IMR-90 (cell line): ENCODE results near the gene SYT6. TPM values are rescaled to one million over a fixed set of nuclear protein-coding genes. Genes with fewer than 3 reads are reported as not detected.

Experiments
- ATAC-seq: fragments of 200-7000 bp; cut with Tn5 transposase; 2 replicates; pipeline ENCODE4 v1.9.1; 2020; ENCODE audit warnings: low read depth, mild to moderate bottlenecking, moderate library complexity
- BruUV-seq: library from RNA; stranded (reverse); fragments of 400-500 nt; replicated peaks from 2 replicates; lab custom pipeline; 2021; lab: Mats Ljungman, UMichigan
- CTCF ChIA-PET: fragments of 300-600 bp; formaldehyde crosslinking; extraction: SDS; loops from one replicate; lab custom pipeline; 2021; ENCODE audit warnings: antibody characterized with exemption; lab: Yijun Ruan, JAX
- POLR2A ChIA-PET: fragments of 300-600 bp; sonication (Branson Sonifier 250); formaldehyde crosslinking; loops from one replicate; lab custom pipeline; 2022; ENCODE audit warnings: antibody characterized with exemption; ENCODE audit not compliant: unreplicated experiment; lab: Charles Lee
- DNase-seq: peaks from one replicate; pipeline ENCODE4 v3.0.0; 2013
- H2AFZ ChIP-seq: replicated peaks from 2 replicates; pipeline ENCODE3; 2013; ENCODE audit warnings: low read length, mild to moderate bottlenecking; ENCODE audit not compliant: poor library complexity
- H2AK5ac ChIP-seq: 2 replicates; pipeline ENCODE4 v1.6.1; 2013; ENCODE audit warnings: low read depth, low read length, inconsistent platforms
- H2AK9ac ChIP-seq: replicated peaks from 2 replicates; pipeline ENCODE3; 2013; ENCODE audit warnings: mild to moderate bottlenecking, low read depth, low read length, moderate library complexity; ENCODE audit not compliant: poor library complexity
- H2BK120ac ChIP-seq: 2 replicates; pipeline ENCODE4 v1.6.1; 2013; ENCODE audit warnings: low read depth, low read length, inconsistent platforms
- H2BK15ac ChIP-seq: 3 replicates; pipeline ENCODE4 v1.6.1; 2013; ENCODE audit warnings: low read depth, low read length, inconsistent platforms
- H2BK20ac ChIP-seq: 2 replicates; pipeline ENCODE4 v1.6.1; 2013; ENCODE audit warnings: low read depth, mild to moderate bottlenecking, inconsistent platforms, low read length, moderate library complexity
- H2BK5ac ChIP-seq: 2 replicates; pipeline ENCODE4 v1.6.1; 2013; ENCODE audit warnings: mild to moderate bottlenecking, low read depth, low read length, inconsistent platforms; ENCODE audit not compliant: poor library complexity, severe bottlenecking
- H3K14ac ChIP-seq: replicated peaks from 2 replicates; pipeline ENCODE4 v1.6.1; 2013; ENCODE audit warnings: low read depth, low read length, inconsistent platforms
- H3K18ac ChIP-seq: 2 replicates; pipeline ENCODE4 v1.6.1; 2013; ENCODE audit warnings: low read depth, low read length, control low read depth
- H3K23ac ChIP-seq: 2 replicates; pipeline ENCODE4 v1.6.1; 2013; ENCODE audit warnings: low read depth, low read length, inconsistent platforms
- H3K27ac ChIP-seq: 2 replicates; pipeline ENCODE4 v1.5.1; 2013; ENCODE audit warnings: mild to moderate bottlenecking, control low read depth, low read length; ENCODE audit not compliant: insufficient read depth
- H3K27me3 ChIP-seq: 2 replicates; pipeline ENCODE4 v1.6.1; 2013; ENCODE audit warnings: low read length; ENCODE audit not compliant: control insufficient read depth, insufficient read depth
- H3K36me3 ChIP-seq: 2 replicates; pipeline ENCODE4 v1.6.1; 2013; ENCODE audit warnings: low read length, mixed read lengths; ENCODE audit not compliant: control insufficient read depth, insufficient read depth
- H3K4ac ChIP-seq: 2 replicates; pipeline ENCODE4 v1.6.1; 2013; ENCODE audit warnings: low read depth, low read length, inconsistent platforms
- H3K4me1 ChIP-seq: 2 replicates; pipeline ENCODE4 v1.6.1; 2013; ENCODE audit warnings: low read length, mixed read lengths; ENCODE audit not compliant: control insufficient read depth, insufficient read depth
- H3K4me2 ChIP-seq: 2 replicates; pipeline ENCODE4 v1.6.1; 2013; ENCODE audit warnings: low read depth, mild to moderate bottlenecking, control low read depth, low read length, moderate library complexity
- H3K4me3 ChIP-seq: 2 replicates; pipeline ENCODE4 v1.5.1; 2013; ENCODE audit warnings: low read depth, mild to moderate bottlenecking, control low read depth, low read length, moderate library complexity; ENCODE audit not compliant: insufficient read depth
- H3K56ac ChIP-seq: 2 replicates; pipeline ENCODE4 v1.6.1; 2013; ENCODE audit warnings: low read length, inconsistent platforms; ENCODE audit not compliant: insufficient read depth; ENCODE audit errors: extremely low read depth
- H3K79me1 ChIP-seq, 2 experiments: 2 replicates each; pipeline ENCODE4 v1.6.1; 2013; ENCODE audit warnings: low read length in 2 of 2, inconsistent platforms in 1 of 2, low read depth in 1 of 2
- H3K9ac ChIP-seq: 2 replicates; pipeline ENCODE4 v1.6.1; 2013; ENCODE audit warnings: low read depth, low read length, control low read depth
- H3K9me1 ChIP-seq: 2 replicates; pipeline ENCODE4 v1.6.1; 2013; ENCODE audit warnings: low read length, inconsistent platforms; ENCODE audit not compliant: insufficient read depth
- H3K9me3 ChIP-seq: 2 replicates; pipeline ENCODE4 v1.6.1; 2013; ENCODE audit warnings: low read length; ENCODE audit not compliant: control insufficient read depth, insufficient read depth
- H4K20me1 ChIP-seq: 2 replicates; pipeline ENCODE4 v1.6.1; 2013; ENCODE audit warnings: low read length, inconsistent platforms; ENCODE audit not compliant: insufficient read depth
- H4K5ac ChIP-seq: 2 replicates; pipeline ENCODE4 v1.6.1; 2013; ENCODE audit warnings: mild to moderate bottlenecking, low read depth, low read length, control low read depth
- H4K8ac ChIP-seq, 2 experiments: 2 replicates each; pipeline ENCODE4 v1.6.1; 2013; ENCODE audit warnings: low read depth in 2 of 2, low read length in 2 of 2, control low read depth in 1 of 2, inconsistent platforms in 1 of 2
- H4K91ac ChIP-seq: 2 replicates; pipeline ENCODE4 v1.6.1; 2013; ENCODE audit warnings: low read depth, low read length, inconsistent platforms; ENCODE audit not compliant: insufficient read depth
- WGBS, 2 experiments: methylation state at CpG; one replicate each; pipeline versions ENCODE4 v1.1.5 to v1.1.7; 2013; ENCODE audit warnings: missing lambda C conversion rate in 2 of 2; ENCODE audit not compliant: insufficient read length in 1 of 2; ENCODE audit errors: extremely low coverage in 2 of 2; 5-methylcytosine and 5-hydroxymethylcytosine counted together
- dilution Hi-C: fragments of 300-500 bp; cut with HindIII; formaldehyde crosslinking; loops from one replicate; pipeline ENCODE4 v1.14.3; 2018; ENCODE audit warnings: low sequenced_read_pairs; ENCODE audit not compliant: unreplicated experiment
- in situ Hi-C: fragments of 300-500 bp; cut with MboI; formaldehyde crosslinking; loops from 3 replicates; pipeline ENCODE4 v1.14.3; 2019; ENCODE audit warnings: low sequenced_read_pairs, inconsistent platforms, mixed read lengths
- intact Hi-C: fragments of 100-400 bp; cut with micrococcal nuclease; formaldehyde crosslinking; loops from 2 replicates; pipeline ENCODE4 v1.10.0; 2022
- polyA plus RNA-seq, 3 experiments: library from polyadenylated mRNA; depleted of rRNA; stranded (reverse); fragments of >200 nt; gene quantifications; 2 replicates each; pipeline ENCODE4 v1.2.3, GENCODE V29; 2012; ENCODE audit warnings: low replicate concordance in 1 of 3
- total RNA-seq: library from RNA; depleted of rRNA; stranded (reverse); fragments of >200 nt; gene quantifications from 2 replicates; pipeline ENCODE4 v1.2.3, GENCODE V29; 2012
- TF ChIP-seq, protein P1 (sequence below): fragments of 150-350 bp; IDR thresholded peaks from 2 replicates; pipeline ENCODE4 v1.6.1; 2016; ENCODE audit warnings: low read depth, mild to moderate bottlenecking, low read length, moderate library complexity, borderline replicate concordance

SYT6 gene
- total and polyA plus RNA-seq, 2 of the 4 experiments (the other 2 are of a cell fraction): not detected

DNA sequence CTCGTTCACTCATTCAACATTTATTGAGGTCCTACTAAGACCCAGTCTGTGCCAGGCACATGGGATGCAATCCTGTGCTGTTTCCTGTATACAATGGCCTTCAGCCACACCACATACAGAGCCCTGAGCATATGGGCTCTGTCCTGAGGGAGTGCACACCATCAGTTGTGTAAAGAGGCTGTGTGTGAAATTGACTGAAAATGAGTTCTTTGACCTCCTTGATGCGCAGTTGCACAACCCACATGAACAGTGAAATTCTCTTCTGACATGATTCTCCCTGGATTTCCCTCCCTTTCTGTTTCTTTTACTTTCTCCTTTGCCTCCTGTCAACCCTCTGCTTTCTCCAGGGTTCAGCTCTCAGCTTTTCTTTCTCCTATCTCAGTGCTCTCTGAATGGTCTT, 6.3 kb upstream of the SYT6 start:
- ATAC-seq: no peak
- Histone ChIP-seq H3K9me1 (no peaks in the 10 kb centered on the region), H2AK5ac (no peak overlapping the region), H3K9ac (no peak overlapping the region), H3K14ac (no peak overlapping the region), H3K18ac (no peak overlapping the region), H2BK5ac (no peak overlapping the region), H3K9me3 (no peaks in the 10 kb centered on the region), H4K20me1 (no peaks in the 10 kb centered on the region), H3K4me3 (no peak overlapping the region), H2AK9ac (no peak overlapping the region), H2BK20ac (no peak overlapping the region), H3K36me3 (no peaks in the 10 kb centered on the region), H3K4ac (no peak overlapping the region), H3K56ac (no peak overlapping the region), H4K5ac (no peak overlapping the region), H3K4me2 (no peak overlapping the region), H3K27ac (no peak overlapping the region), H3K27me3 (peaks cover 39% of the 10 kb centered on the region), H2BK120ac (no peak overlapping the region), H3K79me1 (no peaks in the 10 kb centered on the region), H4K91ac (no peak overlapping the region), H2BK15ac (no peak overlapping the region), H3K23ac (no peak overlapping the region), H3K4me1 (no peaks in the 10 kb centered on the region), H2AFZ (no peak overlapping the region), H4K8ac (no peak overlapping the region)
- DNase-seq: no peak
- in situ Hi-C loops (no loop called here), intact Hi-C loops (no loop called here), dilution Hi-C loops (no loop called here)
- POLR2A ChIA-PET: no interaction called here
- no TSS peak for BruUV-seq
- CTCF ChIA-PET: no interaction called here
- 17% methylated on average over 2 of the region's 2 CpGs; no CpG with 5 or more reads in 1 of the 2 experiments for WGBS, 2 experiments
- TF ChIP-seq, protein P1, sequence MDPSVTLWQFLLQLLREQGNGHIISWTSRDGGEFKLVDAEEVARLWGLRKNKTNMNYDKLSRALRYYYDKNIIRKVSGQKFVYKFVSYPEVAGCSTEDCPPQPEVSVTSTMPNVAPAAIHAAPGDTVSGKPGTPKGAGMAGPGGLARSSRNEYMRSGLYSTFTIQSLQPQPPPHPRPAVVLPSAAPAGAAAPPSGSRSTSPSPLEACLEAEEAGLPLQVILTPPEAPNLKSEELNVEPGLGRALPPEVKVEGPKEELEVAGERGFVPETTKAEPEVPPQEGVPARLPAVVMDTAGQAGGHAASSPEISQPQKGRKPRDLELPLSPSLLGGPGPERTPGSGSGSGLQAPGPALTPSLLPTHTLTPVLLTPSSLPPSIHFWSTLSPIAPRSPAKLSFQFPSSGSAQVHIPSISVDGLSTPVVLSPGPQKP: no peak
